CD8-positive, alpha-beta memory T cell (primary cell): Measurements from ENCODE around the gene XNDC1N. TPM values are rescaled to one million over a fixed set of nuclear protein-coding genes. Genes with fewer than 3 reads are reported as not detected.

ENCODE experiments used
- polyA plus RNA-seq: library from polyadenylated mRNA; unstranded; fragments of 300-500 nt; fragmentation: Illumina TruSeq; gene quantifications from one replicate; pipeline ENCODE4 v1.2.3, GENCODE V29; 2021
- total RNA-seq, 2 experiments: library from RNA; stranded (reverse); gene quantifications; one replicate each; pipeline ENCODE4 v1.2.3, GENCODE V29; 2021

The XNDC1N gene
- total and polyA plus RNA-seq, 3 experiments from 2014 or later: 5.2 to 13.0 (median 12.7) TPM

Other genes starting within 250 kb of the XNDC1N start
- not detected for gene DEFB108B, start 95.4 kb downstream of the XNDC1N start, total RNA-seq
- gene DEFB108B, start 95.4 kb downstream of the XNDC1N start, polyA plus RNA-seq: not detected
- gene DEFB131B, start 50.1 kb downstream of the XNDC1N start, total RNA-seq: not detected
- not detected for gene DEFB131B, start 50.1 kb downstream of the XNDC1N start, polyA plus RNA-seq
- gene RNF121, start 452 bp upstream of the XNDC1N start, total RNA-seq: 10 to 100 TPM; 57.3 to 62.1 TPM
- 9.4 TPM for gene RNF121, start 452 bp upstream of the XNDC1N start, polyA plus RNA-seq
- 1 to 10 TPM; 8.5 to 9.5 TPM for gene IL18BP, start 70.3 kb upstream of the XNDC1N start, total RNA-seq
- 21.8 TPM for gene IL18BP, start 70.3 kb upstream of the XNDC1N start, polyA plus RNA-seq
- gene NUMA1, start 151.9 kb upstream of the XNDC1N start, total RNA-seq: 100 to 1,000 TPM; 106 to 110 TPM
- 73.5 TPM for gene NUMA1, start 151.9 kb upstream of the XNDC1N start, polyA plus RNA-seq
- gene LRRC51, start 152.3 kb upstream of the XNDC1N start, total RNA-seq: 1 to 10 TPM; 8.2 to 8.9 TPM
- gene LRRC51, start 152.3 kb upstream of the XNDC1N start, polyA plus RNA-seq: 2.6 TPM
- 10 to 100 TPM; 77.3 to 79.2 TPM for gene LAMTOR1, start 174.7 kb upstream of the XNDC1N start, total RNA-seq
- 82.3 TPM for gene LAMTOR1, start 174.7 kb upstream of the XNDC1N start, polyA plus RNA-seq
- not detected for gene TOMT, start 177.3 kb upstream of the XNDC1N start, total RNA-seq
- gene TOMT, start 177.3 kb upstream of the XNDC1N start, polyA plus RNA-seq: not detected
- 10 to 100 TPM; 63.3 to 66.2 TPM for gene ANAPC15, start 184.1 kb upstream of the XNDC1N start, total RNA-seq
- 79.0 TPM for gene ANAPC15, start 184.1 kb upstream of the XNDC1N start, polyA plus RNA-seq
- not detected for gene FOLR3, start 207.1 kb upstream of the XNDC1N start, total RNA-seq
- not detected for gene FOLR3, start 207.1 kb upstream of the XNDC1N start, polyA plus RNA-seq